Stomach (tissue), 9 donors: ENCODE results near the gene NPDC1. TPM values are rescaled to one million over a fixed set of nuclear protein-coding genes. Genes with fewer than 3 reads are reported as not detected.

Experiments used
- DNase-seq, 2 donors: peaks; one replicate each; pipeline versions ENCODE4 v3.0.0 to v3.0.0-alpha.2; 2013 to 2019
- H3K27ac ChIP-seq, 5 donors: fragments of 200-600 bp in 4 of 5; sonication (generic) in 4 of 5; one replicate each; pipeline ENCODE4 v1.5.1; 2013 to 2019; ENCODE audit warnings: mild to moderate bottlenecking in 1 of 5, moderate library complexity in 1 of 5
- H3K27me3 ChIP-seq, 3 donors: fragments of 200-600 bp; sonication (generic); one replicate each; pipeline ENCODE4 v1.5.1; 2017 to 2019; ENCODE audit warnings: mixed run types in 1 of 3
- H3K36me3 ChIP-seq, 4 donors: fragments of 200-600 bp; sonication (generic); 1 replicate in 3 of 4; 2 replicates in 1 of 4; pipeline ENCODE4 v1.5.1; 2016 to 2019
- H3K4me1 ChIP-seq, 4 donors: fragments of 200-600 bp; sonication (generic); one replicate each; pipeline ENCODE4 v1.5.1; 2016 to 2019
- H3K4me3 ChIP-seq, 4 donors: fragments of 200-600 bp; sonication (generic) in 3 of 4; one replicate each; pipeline ENCODE4 v1.5.1; 2016 to 2019; ENCODE audit warnings: mild to moderate bottlenecking in 1 of 4
- H3K9me3 ChIP-seq, 4 donors: fragments of 200-600 bp; sonication (generic); one replicate each; pipeline ENCODE4 v1.5.1; 2016 to 2019
- EP300 ChIP-seq: sonication (generic); formaldehyde crosslinking; IDR thresholded peaks from one replicate; pipeline ENCODE4 v1.6.1; 2017; ENCODE audit warnings: antibody characterized with exemption
- POLR2A ChIP-seq, 4 donors: fragments of 450-650 bp; IDR thresholded peaks; one replicate each; pipeline ENCODE4 v1.6.1; 2016; ENCODE audit warnings: antibody characterized with exemption in 4 of 4, control low read depth in 2 of 4, mild to moderate bottlenecking in 1 of 4, moderate library complexity in 1 of 4
- POLR2AphosphoS5 ChIP-seq, 3 donors: sonication (generic); formaldehyde crosslinking; IDR thresholded peaks; one replicate each; pipeline ENCODE4 v1.6.1; 2016; ENCODE audit warnings: antibody characterized with exemption in 3 of 3
- WGBS, 5 donors: extraction: QIAGEN DNeasy Blood & Tissue Kit in 3 of 5; methylation state at CpG; one replicate each; pipeline versions ENCODE4 v1.1.5 to v1.1.7; 2013 to 2018; 5-methylcytosine and 5-hydroxymethylcytosine counted together
- intact Hi-C: fragments of 100-400 bp; cut with DNase I; formaldehyde crosslinking; loops from one replicate; pipeline ENCODE4 v1.15.1; 2023; ENCODE audit warnings: low total_unique reads
- polyA plus RNA-seq, 3 donors: library from polyadenylated mRNA; stranded (reverse); fragments of 200-250 nt; gene quantifications; one replicate each; pipeline ENCODE4 v1.2.3, GENCODE V29; 2013
- total RNA-seq, 5 donors: library from RNA; depleted of rRNA; stranded (reverse); fragments of >200 nt; gene quantifications; one replicate each; pipeline versions ENCODE4 v1.1.0 to v1.2.3, GENCODE V29; 2014 to 2016
- TF ChIP-seq, protein P1 (sequence below), 7 experiments: fragments of 450-650 bp in 4 of 7; fragments of 200-600 bp in 3 of 7; sonication (generic) in 3 of 7; IDR thresholded peaks; one replicate each; pipeline ENCODE4 v1.5.1; 2016 to 2019; ENCODE audit warnings: antibody characterized with exemption in 7 of 7, control low read depth in 2 of 7, mild to moderate bottlenecking in 1 of 7
- donor health status: healthy with polysubstance abuse.
- donor health status: Bipolar disorder and iron deficiency.
- donor health status: healthy.

The NPDC1 gene
- total and polyA plus RNA-seq, 8 donors: 20.0 to 276 (median 180) TPM

DNA sequence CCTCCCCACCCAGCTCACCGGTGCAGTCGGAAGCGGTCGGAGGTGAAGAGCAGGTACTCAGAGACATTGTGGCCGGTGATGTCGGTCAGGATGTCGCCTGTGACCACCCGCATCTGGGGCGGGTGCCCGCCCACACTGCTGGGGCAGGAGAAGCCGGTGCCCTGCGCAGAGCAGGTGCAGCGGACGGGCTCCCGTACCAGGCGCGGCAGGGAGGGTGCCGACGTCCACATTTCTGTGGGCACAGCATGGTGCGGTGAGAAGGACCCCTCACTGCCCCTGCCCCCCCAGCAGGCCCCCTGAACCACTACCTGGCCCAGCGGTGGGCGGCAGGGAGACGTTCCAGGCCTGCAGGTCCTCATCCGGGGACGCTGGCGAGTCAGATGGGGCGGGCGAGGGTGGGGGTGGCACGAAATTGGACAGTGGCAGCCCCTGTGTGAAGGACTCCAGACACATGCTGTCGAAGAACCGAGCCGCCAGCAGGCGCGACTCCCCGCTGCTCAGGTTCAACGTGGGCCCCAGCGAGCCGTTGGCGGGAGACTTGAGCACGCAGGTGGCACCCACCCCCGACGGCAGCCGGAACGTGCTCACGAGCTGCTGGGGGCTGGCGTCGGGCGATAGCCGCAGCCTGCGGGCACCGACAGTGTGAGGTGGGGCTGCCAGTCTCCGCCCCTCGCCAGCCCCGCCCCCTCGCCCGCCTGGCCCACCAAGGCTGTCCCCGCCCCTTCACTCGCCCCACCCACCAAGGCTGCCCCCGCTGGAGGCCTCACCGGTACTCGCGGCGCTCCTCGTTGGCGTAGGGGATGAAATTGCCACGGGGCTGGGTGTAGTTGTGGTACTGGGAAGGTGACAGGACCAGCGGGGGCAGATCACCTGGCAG lies 33.0 kb downstream of the NPDC1 start:
- no peaks in the 10 kb centered on the region for H3K27me3 ChIP-seq
- no peaks in the 10 kb centered on the region for H3K9me3 ChIP-seq
- H3K36me3 ChIP-seq: peaks cover 13 to 99% (median 96%) of the 10 kb centered on the region in 4 donors
- no peak for DNase-seq
- TF ChIP-seq POLR2A (IDR thresholded peaks at IDR 0.05) (no peak), EP300 (no peak), POLR2AphosphoS5 (IDR thresholded peaks at IDR 0.05) (no peak)
- TF ChIP-seq, protein P1, sequence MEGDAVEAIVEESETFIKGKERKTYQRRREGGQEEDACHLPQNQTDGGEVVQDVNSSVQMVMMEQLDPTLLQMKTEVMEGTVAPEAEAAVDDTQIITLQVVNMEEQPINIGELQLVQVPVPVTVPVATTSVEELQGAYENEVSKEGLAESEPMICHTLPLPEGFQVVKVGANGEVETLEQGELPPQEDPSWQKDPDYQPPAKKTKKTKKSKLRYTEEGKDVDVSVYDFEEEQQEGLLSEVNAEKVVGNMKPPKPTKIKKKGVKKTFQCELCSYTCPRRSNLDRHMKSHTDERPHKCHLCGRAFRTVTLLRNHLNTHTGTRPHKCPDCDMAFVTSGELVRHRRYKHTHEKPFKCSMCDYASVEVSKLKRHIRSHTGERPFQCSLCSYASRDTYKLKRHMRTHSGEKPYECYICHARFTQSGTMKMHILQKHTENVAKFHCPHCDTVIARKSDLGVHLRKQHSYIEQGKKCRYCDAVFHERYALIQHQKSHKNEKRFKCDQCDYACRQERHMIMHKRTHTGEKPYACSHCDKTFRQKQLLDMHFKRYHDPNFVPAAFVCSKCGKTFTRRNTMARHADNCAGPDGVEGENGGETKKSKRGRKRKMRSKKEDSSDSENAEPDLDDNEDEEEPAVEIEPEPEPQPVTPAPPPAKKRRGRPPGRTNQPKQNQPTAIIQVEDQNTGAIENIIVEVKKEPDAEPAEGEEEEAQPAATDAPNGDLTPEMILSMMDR (IDR thresholded peaks at IDR 0.05): no peak
- H3K4me3 ChIP-seq: no peak overlapping the region
- WGBS, 5 donors: 78 to 94% (median 84%) methylated on average over 45 to 67 of the region's 67 CpGs
- H3K4me1 ChIP-seq: no peaks in the 10 kb centered on the region
- no peak overlapping the region for H3K27ac ChIP-seq
- intact Hi-C loops: no loop called here

DNA sequence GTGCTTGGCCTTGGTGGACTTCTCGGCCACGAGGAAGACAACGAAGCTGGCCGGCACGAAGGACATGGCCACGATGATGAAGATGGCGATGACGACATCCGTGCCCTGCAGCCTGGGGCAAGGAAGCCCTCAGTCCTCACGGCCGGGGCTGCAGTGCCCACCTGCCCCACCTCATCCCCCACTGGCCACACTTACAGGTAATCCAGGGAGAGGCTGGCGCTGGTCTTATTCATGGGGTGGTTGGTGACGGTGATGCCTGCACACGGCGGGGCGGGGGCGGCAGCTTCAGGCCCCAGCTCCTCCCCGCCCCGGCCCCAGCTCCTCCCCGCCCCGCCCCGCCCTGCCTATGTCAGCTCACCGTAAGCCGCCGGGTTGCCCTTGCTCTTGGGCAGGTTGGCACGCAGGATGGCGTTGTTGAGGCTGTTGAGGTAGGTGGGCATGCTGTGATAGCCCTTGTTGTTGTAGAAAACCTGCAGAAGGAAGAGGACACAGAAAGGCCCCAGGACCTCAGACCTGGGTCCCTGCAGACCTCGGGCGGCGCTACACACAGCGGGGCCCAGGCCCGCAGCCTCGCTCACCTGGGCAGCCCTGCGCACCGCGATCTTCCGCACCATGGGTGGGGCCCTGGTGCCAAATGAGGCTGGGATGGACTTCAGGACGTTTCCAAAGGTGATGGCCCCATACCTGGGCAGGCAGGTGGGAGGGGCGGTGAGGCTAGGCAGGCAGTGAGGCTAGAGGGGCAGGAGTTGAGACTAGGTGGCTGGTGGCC lies 33.9 kb downstream of the NPDC1 start:
- TF ChIP-seq EP300 (no peak), POLR2A (IDR thresholded peaks at IDR 0.05) (no peak), POLR2AphosphoS5 (IDR thresholded peaks at IDR 0.05) (no peak)
- TF ChIP-seq, protein P1 (IDR thresholded peaks at IDR 0.05): no peak
- H3K36me3 ChIP-seq: peaks cover 5 to 95% (median 91%) of the 10 kb centered on the region in 4 donors
- no peaks in the 10 kb centered on the region for H3K27me3 ChIP-seq
- H3K27ac ChIP-seq: no peak overlapping the region
- intact Hi-C loops: no loop called here
- DNase-seq: no peak
- WGBS, 5 donors: 89 to 92% (median 91%) methylated on average over 37 to 39 of the region's 39 CpGs
- no peaks in the 10 kb centered on the region for H3K9me3 ChIP-seq
- H3K4me1 ChIP-seq: peaks cover 0 to 8% (median 3%) of the 10 kb centered on the region in 4 donors
- H3K4me3 ChIP-seq: no peak overlapping the region

DNA sequence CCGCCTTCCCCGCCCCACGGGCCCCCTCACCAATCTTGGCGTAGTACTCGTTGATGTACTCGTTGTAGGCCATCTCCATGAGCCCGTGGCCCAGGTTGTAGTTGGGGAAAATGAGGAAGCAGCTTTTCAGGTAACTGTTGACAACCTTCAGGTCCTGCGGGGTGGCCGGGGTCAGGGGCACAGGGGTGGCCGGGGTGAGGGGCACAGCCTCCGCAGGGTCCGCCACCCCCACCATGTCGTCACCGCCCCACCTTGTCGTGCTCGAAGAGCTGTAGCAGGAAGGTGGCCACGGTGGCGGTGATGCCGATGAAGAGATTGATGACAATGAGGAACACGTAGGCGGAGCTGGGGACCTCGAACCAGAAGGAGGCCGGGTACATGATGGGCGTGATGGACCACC lies 34.8 kb downstream of the NPDC1 start:
- no peak overlapping the region for H3K4me3 ChIP-seq
- intact Hi-C loops: no loop called here
- DNase-seq: no peak

More for the DNA sequence above, 34.8 kb downstream of the NPDC1 start:
- Histone ChIP-seq H3K9me3 (no peaks in the 10 kb centered on the region), H3K36me3 (peaks cover 5 to 85% (median 82%) of the 10 kb centered on the region in 4 donors), H3K27me3 (no peaks in the 10 kb centered on the region), H3K4me1 (peaks cover 0 to 10% (median 4%) of the 10 kb centered on the region in 4 donors), H3K27ac (no peak overlapping the region)
- WGBS, 5 donors: 93 to 96% (median 94%) methylated on average over 23 to 24 of the region's 24 CpGs
- TF ChIP-seq, protein P1 (IDR thresholded peaks at IDR 0.05): no peak
- TF ChIP-seq POLR2A (IDR thresholded peaks at IDR 0.05) (no peak), POLR2AphosphoS5 (IDR thresholded peaks at IDR 0.05) (no peak), EP300 (no peak)
